Tibial nerve (tissue), 4 donors: Measurements from ENCODE around the gene CLGN.

ENCODE experiments used
- EP300 ChIP-seq, 2 donors: sonication (generic); formaldehyde crosslinking; IDR thresholded peaks; one replicate each; pipeline ENCODE4 v1.6.1; 2017; ENCODE audit warnings: antibody characterized with exemption in 2 of 2, mild to moderate bottlenecking in 1 of 2
- POLR2A ChIP-seq, 2 donors: fragments of 450-650 bp; IDR thresholded peaks; one replicate each; pipeline ENCODE4 v1.6.1; 2017; ENCODE audit warnings: antibody characterized with exemption in 2 of 2, mild to moderate bottlenecking in 2 of 2, moderate library complexity in 2 of 2
- TF ChIP-seq, protein P1 (sequence below), 5 experiments: fragments of 200-600 bp in 3 of 5; fragments of 450-650 bp in 2 of 5; sonication (generic) in 3 of 5; IDR thresholded peaks; one replicate each; pipeline ENCODE4 v1.5.1; 2016 to 2019; ENCODE audit warnings: antibody characterized with exemption in 5 of 5, mild to moderate bottlenecking in 3 of 5, moderate library complexity in 2 of 5

DNA sequence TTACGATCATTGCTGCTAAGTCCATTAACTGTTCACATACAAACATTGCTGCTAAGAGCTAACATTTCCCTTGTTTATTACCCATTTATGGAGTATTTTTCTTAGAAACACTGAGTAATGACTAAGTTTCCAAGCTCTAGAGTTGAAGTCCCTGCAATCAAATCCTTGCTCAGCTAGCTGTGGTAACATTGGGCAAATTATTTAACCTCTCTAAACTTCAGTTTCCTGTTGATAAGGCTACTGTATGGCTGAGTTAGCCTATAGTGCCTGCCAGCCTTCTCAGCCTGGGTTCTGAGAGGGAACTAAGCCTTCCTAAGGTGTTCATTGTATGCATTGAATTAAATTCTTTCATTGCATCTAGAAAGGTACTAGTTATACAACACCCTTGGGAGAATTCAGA, 69.2 kb downstream of the CLGN start:
- TF ChIP-seq, protein P1, sequence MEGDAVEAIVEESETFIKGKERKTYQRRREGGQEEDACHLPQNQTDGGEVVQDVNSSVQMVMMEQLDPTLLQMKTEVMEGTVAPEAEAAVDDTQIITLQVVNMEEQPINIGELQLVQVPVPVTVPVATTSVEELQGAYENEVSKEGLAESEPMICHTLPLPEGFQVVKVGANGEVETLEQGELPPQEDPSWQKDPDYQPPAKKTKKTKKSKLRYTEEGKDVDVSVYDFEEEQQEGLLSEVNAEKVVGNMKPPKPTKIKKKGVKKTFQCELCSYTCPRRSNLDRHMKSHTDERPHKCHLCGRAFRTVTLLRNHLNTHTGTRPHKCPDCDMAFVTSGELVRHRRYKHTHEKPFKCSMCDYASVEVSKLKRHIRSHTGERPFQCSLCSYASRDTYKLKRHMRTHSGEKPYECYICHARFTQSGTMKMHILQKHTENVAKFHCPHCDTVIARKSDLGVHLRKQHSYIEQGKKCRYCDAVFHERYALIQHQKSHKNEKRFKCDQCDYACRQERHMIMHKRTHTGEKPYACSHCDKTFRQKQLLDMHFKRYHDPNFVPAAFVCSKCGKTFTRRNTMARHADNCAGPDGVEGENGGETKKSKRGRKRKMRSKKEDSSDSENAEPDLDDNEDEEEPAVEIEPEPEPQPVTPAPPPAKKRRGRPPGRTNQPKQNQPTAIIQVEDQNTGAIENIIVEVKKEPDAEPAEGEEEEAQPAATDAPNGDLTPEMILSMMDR (IDR thresholded peaks at IDR 0.05) = no peak
- no peak for TF ChIP-seq POLR2A (IDR thresholded peaks at IDR 0.05)
- no peak for TF ChIP-seq EP300 (IDR thresholded peaks at IDR 0.05)
